IMR-90 (cell line): ENCODE data around the gene CCDC51. TPM values are rescaled to one million over a fixed set of nuclear protein-coding genes. Genes with fewer than 3 reads are reported as not detected.

Source experiments
- ATAC-seq: fragments of 200-7000 bp; cut with Tn5 transposase; 2 replicates; pipeline ENCODE4 v1.9.1; 2020; ENCODE audit warnings: low read depth, mild to moderate bottlenecking, moderate library complexity
- BruUV-seq: library from RNA; stranded (reverse); fragments of 400-500 nt; replicated peaks from 2 replicates; lab custom pipeline; 2021; lab: Mats Ljungman, UMichigan
- CTCF ChIA-PET: fragments of 300-600 bp; formaldehyde crosslinking; extraction: SDS; loops from one replicate; lab custom pipeline; 2021; ENCODE audit warnings: antibody characterized with exemption; lab: Yijun Ruan, JAX
- POLR2A ChIA-PET: fragments of 300-600 bp; sonication (Branson Sonifier 250); formaldehyde crosslinking; loops from one replicate; lab custom pipeline; 2022; ENCODE audit warnings: antibody characterized with exemption; ENCODE audit not compliant: unreplicated experiment; lab: Charles Lee
- DNase-seq: peaks from one replicate; pipeline ENCODE4 v3.0.0; 2013
- H2AFZ ChIP-seq: replicated peaks from 2 replicates; pipeline ENCODE3; 2013; ENCODE audit warnings: low read length, mild to moderate bottlenecking; ENCODE audit not compliant: poor library complexity
- H2AK5ac ChIP-seq: 2 replicates; pipeline ENCODE4 v1.6.1; 2013; ENCODE audit warnings: low read depth, low read length, inconsistent platforms
- H2AK9ac ChIP-seq: replicated peaks from 2 replicates; pipeline ENCODE3; 2013; ENCODE audit warnings: mild to moderate bottlenecking, low read depth, low read length, moderate library complexity; ENCODE audit not compliant: poor library complexity
- H2BK120ac ChIP-seq: 2 replicates; pipeline ENCODE4 v1.6.1; 2013; ENCODE audit warnings: low read depth, low read length, inconsistent platforms
- H2BK15ac ChIP-seq: 3 replicates; pipeline ENCODE4 v1.6.1; 2013; ENCODE audit warnings: low read depth, low read length, inconsistent platforms
- H2BK20ac ChIP-seq: 2 replicates; pipeline ENCODE4 v1.6.1; 2013; ENCODE audit warnings: low read depth, mild to moderate bottlenecking, inconsistent platforms, low read length, moderate library complexity
- H2BK5ac ChIP-seq: 2 replicates; pipeline ENCODE4 v1.6.1; 2013; ENCODE audit warnings: mild to moderate bottlenecking, low read depth, low read length, inconsistent platforms; ENCODE audit not compliant: poor library complexity, severe bottlenecking
- H3K14ac ChIP-seq: replicated peaks from 2 replicates; pipeline ENCODE4 v1.6.1; 2013; ENCODE audit warnings: low read depth, low read length, inconsistent platforms
- H3K18ac ChIP-seq: 2 replicates; pipeline ENCODE4 v1.6.1; 2013; ENCODE audit warnings: low read depth, low read length, control low read depth
- H3K23ac ChIP-seq: 2 replicates; pipeline ENCODE4 v1.6.1; 2013; ENCODE audit warnings: low read depth, low read length, inconsistent platforms
- H3K27ac ChIP-seq: 2 replicates; pipeline ENCODE4 v1.5.1; 2013; ENCODE audit warnings: mild to moderate bottlenecking, control low read depth, low read length; ENCODE audit not compliant: insufficient read depth
- H3K27me3 ChIP-seq: 2 replicates; pipeline ENCODE4 v1.6.1; 2013; ENCODE audit warnings: low read length; ENCODE audit not compliant: control insufficient read depth, insufficient read depth
- H3K36me3 ChIP-seq: 2 replicates; pipeline ENCODE4 v1.6.1; 2013; ENCODE audit warnings: low read length, mixed read lengths; ENCODE audit not compliant: control insufficient read depth, insufficient read depth
- H3K4ac ChIP-seq: 2 replicates; pipeline ENCODE4 v1.6.1; 2013; ENCODE audit warnings: low read depth, low read length, inconsistent platforms
- H3K4me1 ChIP-seq: 2 replicates; pipeline ENCODE4 v1.6.1; 2013; ENCODE audit warnings: low read length, mixed read lengths; ENCODE audit not compliant: control insufficient read depth, insufficient read depth
- H3K4me2 ChIP-seq: 2 replicates; pipeline ENCODE4 v1.6.1; 2013; ENCODE audit warnings: low read depth, mild to moderate bottlenecking, control low read depth, low read length, moderate library complexity
- H3K4me3 ChIP-seq: 2 replicates; pipeline ENCODE4 v1.5.1; 2013; ENCODE audit warnings: low read depth, mild to moderate bottlenecking, control low read depth, low read length, moderate library complexity; ENCODE audit not compliant: insufficient read depth
- H3K56ac ChIP-seq: 2 replicates; pipeline ENCODE4 v1.6.1; 2013; ENCODE audit warnings: low read length, inconsistent platforms; ENCODE audit not compliant: insufficient read depth; ENCODE audit errors: extremely low read depth
- H3K79me1 ChIP-seq, 2 experiments: 2 replicates each; pipeline ENCODE4 v1.6.1; 2013; ENCODE audit warnings: low read length in 2 of 2, inconsistent platforms in 1 of 2, low read depth in 1 of 2
- H3K9ac ChIP-seq: 2 replicates; pipeline ENCODE4 v1.6.1; 2013; ENCODE audit warnings: low read depth, low read length, control low read depth
- H3K9me1 ChIP-seq: 2 replicates; pipeline ENCODE4 v1.6.1; 2013; ENCODE audit warnings: low read length, inconsistent platforms; ENCODE audit not compliant: insufficient read depth
- H3K9me3 ChIP-seq: 2 replicates; pipeline ENCODE4 v1.6.1; 2013; ENCODE audit warnings: low read length; ENCODE audit not compliant: control insufficient read depth, insufficient read depth
- H4K20me1 ChIP-seq: 2 replicates; pipeline ENCODE4 v1.6.1; 2013; ENCODE audit warnings: low read length, inconsistent platforms; ENCODE audit not compliant: insufficient read depth
- H4K5ac ChIP-seq: 2 replicates; pipeline ENCODE4 v1.6.1; 2013; ENCODE audit warnings: mild to moderate bottlenecking, low read depth, low read length, control low read depth
- H4K8ac ChIP-seq, 2 experiments: 2 replicates each; pipeline ENCODE4 v1.6.1; 2013; ENCODE audit warnings: low read depth in 2 of 2, low read length in 2 of 2, control low read depth in 1 of 2, inconsistent platforms in 1 of 2
- H4K91ac ChIP-seq: 2 replicates; pipeline ENCODE4 v1.6.1; 2013; ENCODE audit warnings: low read depth, low read length, inconsistent platforms; ENCODE audit not compliant: insufficient read depth
- BHLHE40 ChIP-seq: fragments of 150-350 bp; IDR thresholded peaks from 2 replicates; pipeline ENCODE4 v1.6.1; 2016; ENCODE audit warnings: mild to moderate bottlenecking, low read depth, low read length
- CEBPB ChIP-seq: IDR thresholded peaks from 2 replicates; pipeline ENCODE4 v1.6.1; 2012; ENCODE audit warnings: low read depth, low read length, improper control_type of control experiment
- CTCF ChIP-seq: conservative IDR thresholded peaks from 2 replicates; pipeline ENCODE4 v1.5.1; 2012; ENCODE audit warnings: mild to moderate bottlenecking, low read depth, low read length, improper control_type of control experiment
- FOS ChIP-seq: fragments of 150-350 bp; IDR thresholded peaks from 2 replicates; pipeline ENCODE4 v1.6.1; 2016; ENCODE audit warnings: low read depth, low read length
- MAZ ChIP-seq: IDR thresholded peaks from 2 replicates; pipeline ENCODE4 v1.6.1; 2012; ENCODE audit warnings: low read depth, mild to moderate bottlenecking, low read length, improper control_type of control experiment, moderate library complexity, borderline replicate concordance
- MXI1 ChIP-seq: IDR thresholded peaks from 2 replicates; pipeline ENCODE4 v1.6.1; 2012; ENCODE audit warnings: low read depth, mild to moderate bottlenecking, low read length, moderate library complexity, borderline replicate concordance
- RAD21 ChIP-seq: IDR thresholded peaks from 2 replicates; pipeline ENCODE4 v1.6.1; 2012; ENCODE audit warnings: low read length, improper control_type of control experiment
- RCOR1 ChIP-seq: IDR thresholded peaks from 2 replicates; pipeline ENCODE4 v1.6.1; 2012; ENCODE audit warnings: mild to moderate bottlenecking, low read length, improper control_type of control experiment; ENCODE audit not compliant: insufficient replicate concordance
- RFX5 ChIP-seq: IDR thresholded peaks from 2 replicates; pipeline ENCODE4 v1.8.0; 2012; ENCODE audit warnings: low read depth, mild to moderate bottlenecking, low read length, moderate library complexity
- SMC3 ChIP-seq: fragments of 150-350 bp; IDR thresholded peaks from 2 replicates; pipeline ENCODE4 v1.6.1; 2016; ENCODE audit warnings: low read depth, mild to moderate bottlenecking, antibody characterized with exemption, low read length, moderate library complexity
- USF2 ChIP-seq: fragments of 150-350 bp; IDR thresholded peaks from 2 replicates; pipeline ENCODE4 v1.6.1; 2017; ENCODE audit warnings: mild to moderate bottlenecking, antibody characterized with exemption, low read length, low read depth
- WGBS, 2 experiments: methylation state at CpG; one replicate each; pipeline versions ENCODE4 v1.1.5 to v1.1.7; 2013; ENCODE audit warnings: missing lambda C conversion rate in 2 of 2; ENCODE audit not compliant: insufficient read length in 1 of 2; ENCODE audit errors: extremely low coverage in 2 of 2; 5-methylcytosine and 5-hydroxymethylcytosine counted together
- dilution Hi-C: fragments of 300-500 bp; cut with HindIII; formaldehyde crosslinking; loops from one replicate; pipeline ENCODE4 v1.14.3; 2018; ENCODE audit warnings: low sequenced_read_pairs; ENCODE audit not compliant: unreplicated experiment
- in situ Hi-C: fragments of 300-500 bp; cut with MboI; formaldehyde crosslinking; loops from 3 replicates; pipeline ENCODE4 v1.14.3; 2019; ENCODE audit warnings: low sequenced_read_pairs, inconsistent platforms, mixed read lengths
- intact Hi-C: fragments of 100-400 bp; cut with micrococcal nuclease; formaldehyde crosslinking; loops from 2 replicates; pipeline ENCODE4 v1.10.0; 2022
- polyA plus RNA-seq, 3 experiments: library from polyadenylated mRNA; depleted of rRNA; stranded (reverse); fragments of >200 nt; gene quantifications; 2 replicates each; pipeline ENCODE4 v1.2.3, GENCODE V29; 2012; ENCODE audit warnings: low replicate concordance in 1 of 3
- total RNA-seq: library from RNA; depleted of rRNA; stranded (reverse); fragments of >200 nt; gene quantifications from 2 replicates; pipeline ENCODE4 v1.2.3, GENCODE V29; 2012

Gene CCDC51
- total and polyA plus RNA-seq, 2 of the 4 experiments (the other 2 are of a cell fraction) = 11.0 to 16.1 TPM

GRCh38 chr3:48419597-48419996, 20.3 kb downstream of the CCDC51 start:
- Histone ChIP-seq H4K20me1 (peaks cover 6% of the 10 kb centered on the region; the same call in 1 of the 2 replicates), H3K56ac (no peak overlapping the region), H3K18ac (no peak overlapping the region), H2BK20ac (no peak overlapping the region), H3K9ac (no peak overlapping the region), H2BK5ac (no peak overlapping the region), H3K27ac (no peak overlapping the region), H3K9me1 (no peaks in the 10 kb centered on the region), H2BK15ac (no peak overlapping the region), H3K4ac (no peak overlapping the region), H2AFZ (no peak overlapping the region), H4K5ac (no peak overlapping the region), H3K14ac (no peak overlapping the region), H4K8ac (no peak overlapping the region), H3K36me3 (peaks cover 40% of the 10 kb centered on the region), H3K4me3 (no peak overlapping the region), H3K79me1 (peaks cover 6 to 23% of the 10 kb centered on the region in 2 experiments; a peak in 3 of 4 replicates), H3K23ac (no peak overlapping the region), H3K27me3 (no peaks in the 10 kb centered on the region), H2BK120ac (no peak overlapping the region), H2AK9ac (no peak overlapping the region), H2AK5ac (no peak overlapping the region), H4K91ac (no peak overlapping the region), H3K4me1 (no peaks in the 10 kb centered on the region), H3K4me2 (no peak overlapping the region), H3K9me3 (no peaks in the 10 kb centered on the region)
- dilution Hi-C loops = no loop called here
- intact Hi-C loops = no loop called here
- ATAC-seq (no peak), DNase-seq (no peak)
- TF ChIP-seq RCOR1 (no peak), MXI1 (no peak), RFX5 (no peak), CTCF (no peak), FOS (no peak), USF2 (no peak), RAD21 (no peak), MAZ (no peak), CEBPB (no peak), SMC3 (no peak), BHLHE40 (no peak)
- no TSS peak for BruUV-seq
- POLR2A ChIA-PET = no interaction called here
- 92% methylated on average over 2 of the region's 17 CpGs; no CpG with 5 or more reads in 1 of the 2 experiments for WGBS, 2 experiments
- CTCF ChIA-PET = interaction anchor here (1.3 kb wide), 1 partner anchor 16 kb away, joined by 4 read pairs; no protein-coding TSS in a partner anchor
- in situ Hi-C loops = no loop called here
